ENCODE data around the gene CNOT6L. TPM values are rescaled to one million over a fixed set of nuclear protein-coding genes. Genes with fewer than 3 reads are reported as not detected.
A peak's percentile ranks its signal among the peaks of the same experiment; 100 is the strongest.
"Not testable (repeated sequence)": the region's sequence is repeated elsewhere in the genome, so short reads cannot be mapped to it uniquely, and the experiment has no call there.

CNOT6L gene
- total RNA-seq, 1 donor = 16.4 TPM

- no peak overlapping the region for H3K4me3 ChIP-seq (ENCODE audit: low read depth, low read length)
- no peak for TF ChIP-seq CTCF (IDR thresholded peaks at IDR 0.05; ENCODE audit: insufficient read depth, low read length)
- DNase-seq (ENCODE audit: low read depth) = no peak
Observed at GRCh38 chr4:77783895-77784294, 35.3 kb downstream of the CNOT6L start.

- no peak overlapping the region for H3K4me3 ChIP-seq (ENCODE audit: low read depth, low read length)
- TF ChIP-seq CTCF (IDR thresholded peaks at IDR 0.05; ENCODE audit: insufficient read depth, low read length) = no peak
- no peak for DNase-seq (ENCODE audit: low read depth)
Observed at GRCh38 chr4:77782102-77782835, 36.9 kb downstream of the CNOT6L start.

- DNase-seq (ENCODE audit: low read depth); H3K4me3 ChIP-seq (ENCODE audit: low read depth, low read length): not testable (repeated sequence)
Observed at GRCh38 chr4:77780762-77781161, 38.4 kb downstream of the CNOT6L start.

- DNase-seq (ENCODE audit: low read depth) = peak; percentile 30
- TF ChIP-seq CTCF (IDR thresholded peaks at IDR 0.05; ENCODE audit: insufficient read depth, low read length) = no peak
- H3K4me3 ChIP-seq (ENCODE audit: low read depth, low read length) = no peak overlapping the region
Observed at GRCh38 chr4:77777135-77777807, 41.9 kb downstream of the CNOT6L start.

- no peak overlapping the region for H3K4me3 ChIP-seq (ENCODE audit: low read depth, low read length)
- DNase-seq (ENCODE audit: low read depth) = peak; percentile 10
- no peak for TF ChIP-seq CTCF (IDR thresholded peaks at IDR 0.05; ENCODE audit: insufficient read depth, low read length)
Observed at GRCh38 chr4:77776182-77777134, 42.7 kb downstream of the CNOT6L start.

- TF ChIP-seq CTCF (IDR thresholded peaks at IDR 0.05; ENCODE audit: insufficient read depth, low read length) = no peak
- H3K4me3 ChIP-seq (ENCODE audit: low read depth, low read length) = no peak overlapping the region
- peak; percentile 27 for DNase-seq (ENCODE audit: low read depth)
Observed at GRCh38 chr4:77773101-77773500, 46.1 kb downstream of the CNOT6L start.

- no peak overlapping the region for H3K4me3 ChIP-seq (ENCODE audit: low read depth, low read length)
- no peak for TF ChIP-seq CTCF (IDR thresholded peaks at IDR 0.05; ENCODE audit: insufficient read depth, low read length)
- no peak for DNase-seq (ENCODE audit: low read depth)
Observed at GRCh38 chr4:77771566-77771965, 47.6 kb downstream of the CNOT6L start.

Measured in fibroblast of the aortic adventitia (primary cell).